ENCODE measurements around the gene TMEM165.

The TMEM165 gene

DNA sequence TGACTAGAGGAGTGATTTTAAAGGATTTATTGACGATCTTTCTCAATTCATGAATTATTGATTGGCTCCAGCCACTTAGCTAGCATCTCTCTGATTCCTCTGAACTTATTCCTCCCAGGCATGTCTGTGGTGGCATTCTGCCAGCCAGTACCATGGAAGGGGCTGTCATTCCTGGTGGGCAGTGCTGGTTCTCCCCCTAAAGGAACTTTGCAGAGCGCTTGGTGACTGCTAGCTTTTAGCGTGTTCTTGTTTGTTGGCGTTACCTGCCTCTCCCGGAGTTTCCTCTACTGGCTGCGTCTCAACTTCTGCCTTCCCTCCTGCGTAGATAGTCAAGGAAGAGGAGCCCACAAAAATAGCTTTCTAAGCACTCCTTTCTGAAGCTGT lies 30.4 kb upstream of the TMEM165 start (continued):
- TF ChIP-seq, protein P1, sequence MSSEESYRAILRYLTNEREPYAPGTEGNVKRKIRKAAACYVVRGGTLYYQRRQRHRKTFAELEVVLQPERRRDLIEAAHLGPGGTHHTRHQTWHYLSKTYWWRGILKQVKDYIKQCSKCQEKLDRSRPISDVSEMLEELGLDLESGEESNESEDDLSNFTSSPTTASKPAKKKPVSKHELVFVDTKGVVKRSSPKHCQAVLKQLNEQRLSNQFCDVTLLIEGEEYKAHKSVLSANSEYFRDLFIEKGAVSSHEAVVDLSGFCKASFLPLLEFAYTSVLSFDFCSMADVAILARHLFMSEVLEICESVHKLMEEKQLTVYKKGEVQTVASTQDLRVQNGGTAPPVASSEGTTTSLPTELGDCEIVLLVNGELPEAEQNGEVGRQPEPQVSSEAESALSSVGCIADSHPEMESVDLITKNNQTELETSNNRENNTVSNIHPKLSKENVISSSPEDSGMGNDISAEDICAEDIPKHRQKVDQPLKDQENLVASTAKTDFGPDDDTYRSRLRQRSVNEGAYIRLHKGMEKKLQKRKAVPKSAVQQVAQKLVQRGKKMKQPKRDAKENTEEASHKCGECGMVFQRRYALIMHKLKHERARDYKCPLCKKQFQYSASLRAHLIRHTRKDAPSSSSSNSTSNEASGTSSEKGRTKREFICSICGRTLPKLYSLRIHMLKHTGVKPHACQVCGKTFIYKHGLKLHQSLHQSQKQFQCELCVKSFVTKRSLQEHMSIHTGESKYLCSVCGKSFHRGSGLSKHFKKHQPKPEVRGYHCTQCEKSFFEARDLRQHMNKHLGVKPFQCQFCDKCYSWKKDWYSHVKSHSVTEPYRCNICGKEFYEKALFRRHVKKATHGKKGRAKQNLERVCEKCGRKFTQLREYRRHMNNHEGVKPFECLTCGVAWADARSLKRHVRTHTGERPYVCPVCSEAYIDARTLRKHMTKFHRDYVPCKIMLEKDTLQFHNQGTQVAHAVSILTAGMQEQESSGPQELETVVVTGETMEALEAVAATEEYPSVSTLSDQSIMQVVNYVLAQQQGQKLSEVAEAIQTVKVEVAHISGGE (tag by site-specific recombination; conservative IDR thresholded peaks at IDR 0.05; ENCODE audit: low read depth), result no peak
- TF ChIP-seq ZNF610 (tag by site-specific recombination; IDR thresholded peaks at IDR 0.05; ENCODE audit: borderline replicate concordance) (no peak), GFI1B (tag by site-specific recombination; IDR thresholded peaks at IDR 0.05) (no peak), ZNF768 (tag by site-specific recombination; IDR thresholded peaks at IDR 0.05) (no peak), ZNF239 (tag by site-specific recombination; IDR thresholded peaks at IDR 0.05) (no peak), KLF16 (tag by site-specific recombination; IDR thresholded peaks at IDR 0.05) (no peak)

DNA sequence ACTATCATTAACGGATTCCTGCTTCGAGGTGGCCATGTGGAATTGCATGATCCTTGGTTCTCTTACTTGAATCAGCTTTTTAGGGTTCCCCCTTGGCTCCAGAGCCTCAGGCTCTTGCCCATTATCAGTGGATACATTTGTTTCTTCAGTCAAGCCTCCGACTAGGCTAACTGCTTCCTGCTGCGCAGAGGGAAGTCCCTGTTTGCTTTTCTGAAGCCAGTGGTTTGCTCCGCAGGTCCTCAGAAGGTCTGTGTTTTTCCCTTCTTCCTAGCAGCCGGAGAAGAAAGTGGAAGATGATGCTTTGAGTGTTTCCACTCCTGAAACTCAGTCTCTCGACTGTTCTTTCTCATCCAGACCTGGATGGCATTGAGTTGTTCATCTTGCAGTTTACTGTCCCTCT lies 29.1 kb upstream of the TMEM165 start:
- no peak overlapping the region for H3K27ac ChIP-seq (ENCODE audit: extremely low read depth, low read depth, low read length)
- POLR2A ChIA-PET, result no interaction called here
- TF ChIP-seq HOXC10 (CRISPR knock-in tag; IDR thresholded peaks at IDR 0.05) (no peak), ZNF530 (tag by site-specific recombination; IDR thresholded peaks at IDR 0.05; ENCODE audit: low read depth) (no peak), ZNF560 (tag by site-specific recombination; IDR thresholded peaks at IDR 0.05; ENCODE audit: borderline replicate concordance) (no peak), YY2 (tag by site-specific recombination; IDR thresholded peaks at IDR 0.05) (no peak), SCRT2 (tag by site-specific recombination; IDR thresholded peaks at IDR 0.05) (no peak), MYNN (tag by site-specific recombination; IDR thresholded peaks at IDR 0.05; ENCODE audit: borderline replicate concordance) (no peak), SP3 (tag by site-specific recombination; IDR thresholded peaks at IDR 0.05) (no peak), ZNF184 (tag by site-specific recombination; IDR thresholded peaks at IDR 0.05) (no peak), ZNF366 (tag by site-specific recombination; conservative IDR thresholded peaks at IDR 0.05) (no peak)
- TF ChIP-seq, protein P2, sequence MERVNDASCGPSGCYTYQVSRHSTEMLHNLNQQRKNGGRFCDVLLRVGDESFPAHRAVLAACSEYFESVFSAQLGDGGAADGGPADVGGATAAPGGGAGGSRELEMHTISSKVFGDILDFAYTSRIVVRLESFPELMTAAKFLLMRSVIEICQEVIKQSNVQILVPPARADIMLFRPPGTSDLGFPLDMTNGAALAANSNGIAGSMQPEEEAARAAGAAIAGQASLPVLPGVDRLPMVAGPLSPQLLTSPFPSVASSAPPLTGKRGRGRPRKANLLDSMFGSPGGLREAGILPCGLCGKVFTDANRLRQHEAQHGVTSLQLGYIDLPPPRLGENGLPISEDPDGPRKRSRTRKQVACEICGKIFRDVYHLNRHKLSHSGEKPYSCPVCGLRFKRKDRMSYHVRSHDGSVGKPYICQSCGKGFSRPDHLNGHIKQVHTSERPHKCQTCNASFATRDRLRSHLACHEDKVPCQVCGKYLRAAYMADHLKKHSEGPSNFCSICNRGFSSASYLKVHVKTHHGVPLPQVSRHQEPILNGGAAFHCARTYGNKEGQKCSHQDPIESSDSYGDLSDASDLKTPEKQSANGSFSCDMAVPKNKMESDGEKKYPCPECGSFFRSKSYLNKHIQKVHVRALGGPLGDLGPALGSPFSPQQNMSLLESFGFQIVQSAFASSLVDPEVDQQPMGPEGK (tag by site-specific recombination; IDR thresholded peaks at IDR 0.05), result no peak
- TF ChIP-seq, protein P3, sequence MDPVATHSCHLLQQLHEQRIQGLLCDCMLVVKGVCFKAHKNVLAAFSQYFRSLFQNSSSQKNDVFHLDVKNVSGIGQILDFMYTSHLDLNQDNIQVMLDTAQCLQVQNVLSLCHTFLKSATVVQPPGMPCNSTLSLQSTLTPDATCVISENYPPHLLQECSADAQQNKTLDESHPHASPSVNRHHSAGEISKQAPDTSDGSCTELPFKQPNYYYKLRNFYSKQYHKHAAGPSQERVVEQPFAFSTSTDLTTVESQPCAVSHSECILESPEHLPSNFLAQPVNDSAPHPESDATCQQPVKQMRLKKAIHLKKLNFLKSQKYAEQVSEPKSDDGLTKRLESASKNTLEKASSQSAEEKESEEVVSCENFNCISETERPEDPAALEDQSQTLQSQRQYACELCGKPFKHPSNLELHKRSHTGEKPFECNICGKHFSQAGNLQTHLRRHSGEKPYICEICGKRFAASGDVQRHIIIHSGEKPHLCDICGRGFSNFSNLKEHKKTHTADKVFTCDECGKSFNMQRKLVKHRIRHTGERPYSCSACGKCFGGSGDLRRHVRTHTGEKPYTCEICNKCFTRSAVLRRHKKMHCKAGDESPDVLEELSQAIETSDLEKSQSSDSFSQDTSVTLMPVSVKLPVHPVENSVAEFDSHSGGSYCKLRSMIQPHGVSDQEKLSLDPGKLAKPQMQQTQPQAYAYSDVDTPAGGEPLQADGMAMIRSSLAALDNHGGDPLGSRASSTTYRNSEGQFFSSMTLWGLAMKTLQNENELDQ (tag by site-specific recombination; IDR thresholded peaks at IDR 0.05; ENCODE audit: low read depth), result no peak
- CTCF ChIA-PET, result interaction anchor here (1.0 kb wide), 1 partner anchor 11 kb away, joined by 4 read pairs; no protein-coding TSS in a partner anchor
- no peaks in the 10 kb centered on the region for H3K4me1 ChIP-seq (ENCODE audit: control insufficient read depth, insufficient read depth, low read length)
- no peaks in the 10 kb centered on the region for H3K9me3 ChIP-seq (ENCODE audit: control insufficient read depth, insufficient read depth, low read depth, low read length)
- no peak overlapping the region for H3K4me3 ChIP-seq (ENCODE audit: low read depth, low read length)
- H3K36me3 ChIP-seq (ENCODE audit: control insufficient read depth in 2 of 2, insufficient read depth in 1 of 2, low read length in 2 of 2), result peaks cover 0 to 29% of the 10 kb centered on the region in 2 experiments; a peak in 2 of 3 replicates

All from HEK293 (cell line).